GM23338 (cell line): Measurements from ENCODE around the gene AGRN. TPM values are rescaled to one million over a fixed set of nuclear protein-coding genes. Genes with fewer than 3 reads are reported as not detected.

Experiments
- CREB1 ChIP-seq: fragments of 250-450 bp; sonication (Bioruptor Pico); IDR thresholded peaks from 2 replicates; pipeline ENCODE4 v1.5.0; 2020; ENCODE audit warnings: low read depth, mild to moderate bottlenecking, moderate library complexity
- CTCF ChIP-seq, 2 experiments: fragments of 200-600 bp in 1 of 2; sonication (generic) in 1 of 2; conservative IDR thresholded peaks; 2 replicates each; pipeline versions ENCODE4 v1.5.1 to v1.6.1; 2016 to 2017; ENCODE audit warnings: antibody characterized with exemption in 2 of 2, low read depth in 2 of 2, mild to moderate bottlenecking in 2 of 2, moderate library complexity in 1 of 2
- EZH2 ChIP-seq: fragments of 200-600 bp; sonication (generic); IDR thresholded peaks from one replicate; pipeline ENCODE4 v1.8.0; 2017; ENCODE audit warnings: antibody characterized with exemption, mild to moderate bottlenecking, low read depth; ENCODE audit not compliant: unreplicated experiment
- EZH2phosphoT487 ChIP-seq: fragments of 200-600 bp; sonication (generic); IDR thresholded peaks from one replicate; pipeline ENCODE4 v1.8.1; 2018; ENCODE audit warnings: antibody characterized with exemption; ENCODE audit not compliant: unreplicated experiment
- NANOG ChIP-seq: IDR thresholded peaks from 2 replicates; pipeline ENCODE4 v1.6.1; 2016; ENCODE audit warnings: antibody characterized with exemption, borderline replicate concordance
- STAT1 ChIP-seq: IDR thresholded peaks from one replicate; pipeline ENCODE4 v1.6.1; 2016; ENCODE audit warnings: antibody characterized with exemption; ENCODE audit not compliant: unreplicated experiment
- ZNF462 ChIP-seq: fragments of 250-450 bp; sonication (Bioruptor Pico); IDR thresholded peaks from 2 replicates; pipeline ENCODE4 v1.5.0; 2020; ENCODE audit warnings: mild to moderate bottlenecking, moderate library complexity
- polyA plus RNA-seq: library from polyadenylated mRNA; unstranded; fragments of >200 nt; fragmentation: Nextera tagmentation; extraction: Ambion mirVana; gene quantifications from 2 replicates; pipeline ENCODE4 v1.2.1, GENCODE V29; 2016
- total RNA-seq: library from RNA; depleted of rRNA; stranded (reverse); fragments of >200 nt; shearing (Covaris generic); gene quantifications from 2 replicates; pipeline ENCODE4 v1.2.3, GENCODE V29; 2014

AGRN gene
- total and polyA plus RNA-seq, 2 experiments from 2014 or later: 12.3 to 185 TPM

- TF ChIP-seq CTCF (conservative IDR thresholded peaks at IDR 0.05; ENCODE audit: low read depth in 2 of 2): no peak
- no peak for TF ChIP-seq CREB1
- no peak for TF ChIP-seq STAT1
- TF ChIP-seq EZH2: no peak
- TF ChIP-seq EZH2phosphoT487: no peak
- TF ChIP-seq ZNF462 (CRISPR knock-in tag): no peak
- no peak for TF ChIP-seq NANOG
Measured at GRCh38 chr1:1060281-1061000, 40.5 kb downstream of the AGRN start (continued).
